GM18508 (cell line): Measurements from ENCODE around the gene ENAM.

Source experiments
- ATAC-seq: cut with Tn5 transposase; IDR thresholded peaks from one replicate; pipeline ENCODE4 v1.9.1; 2021; ENCODE audit warnings: moderate number of reproducible peaks; ENCODE audit not compliant: insufficient read depth, unreplicated experiment

ENAM gene, protein sequence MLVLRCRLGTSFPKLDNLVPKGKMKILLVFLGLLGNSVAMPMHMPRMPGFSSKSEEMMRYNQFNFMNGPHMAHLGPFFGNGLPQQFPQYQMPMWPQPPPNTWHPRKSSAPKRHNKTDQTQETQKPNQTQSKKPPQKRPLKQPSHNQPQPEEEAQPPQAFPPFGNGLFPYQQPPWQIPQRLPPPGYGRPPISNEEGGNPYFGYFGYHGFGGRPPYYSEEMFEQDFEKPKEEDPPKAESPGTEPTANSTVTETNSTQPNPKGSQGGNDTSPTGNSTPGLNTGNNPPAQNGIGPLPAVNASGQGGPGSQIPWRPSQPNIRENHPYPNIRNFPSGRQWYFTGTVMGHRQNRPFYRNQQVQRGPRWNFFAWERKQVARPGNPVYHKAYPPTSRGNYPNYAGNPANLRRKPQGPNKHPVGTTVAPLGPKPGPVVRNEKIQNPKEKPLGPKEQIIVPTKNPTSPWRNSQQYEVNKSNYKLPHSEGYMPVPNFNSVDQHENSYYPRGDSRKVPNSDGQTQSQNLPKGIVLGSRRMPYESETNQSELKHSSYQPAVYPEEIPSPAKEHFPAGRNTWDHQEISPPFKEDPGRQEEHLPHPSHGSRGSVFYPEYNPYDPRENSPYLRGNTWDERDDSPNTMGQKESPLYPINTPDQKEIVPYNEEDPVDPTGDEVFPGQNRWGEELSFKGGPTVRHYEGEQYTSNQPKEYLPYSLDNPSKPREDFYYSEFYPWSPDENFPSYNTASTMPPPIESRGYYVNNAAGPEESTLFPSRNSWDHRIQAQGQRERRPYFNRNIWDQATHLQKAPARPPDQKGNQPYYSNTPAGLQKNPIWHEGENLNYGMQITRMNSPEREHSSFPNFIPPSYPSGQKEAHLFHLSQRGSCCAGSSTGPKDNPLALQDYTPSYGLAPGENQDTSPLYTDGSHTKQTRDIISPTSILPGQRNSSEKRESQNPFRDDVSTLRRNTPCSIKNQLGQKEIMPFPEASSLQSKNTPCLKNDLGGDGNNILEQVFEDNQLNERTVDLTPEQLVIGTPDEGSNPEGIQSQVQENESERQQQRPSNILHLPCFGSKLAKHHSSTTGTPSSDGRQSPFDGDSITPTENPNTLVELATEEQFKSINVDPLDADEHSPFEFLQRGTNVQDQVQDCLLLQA

DNA sequence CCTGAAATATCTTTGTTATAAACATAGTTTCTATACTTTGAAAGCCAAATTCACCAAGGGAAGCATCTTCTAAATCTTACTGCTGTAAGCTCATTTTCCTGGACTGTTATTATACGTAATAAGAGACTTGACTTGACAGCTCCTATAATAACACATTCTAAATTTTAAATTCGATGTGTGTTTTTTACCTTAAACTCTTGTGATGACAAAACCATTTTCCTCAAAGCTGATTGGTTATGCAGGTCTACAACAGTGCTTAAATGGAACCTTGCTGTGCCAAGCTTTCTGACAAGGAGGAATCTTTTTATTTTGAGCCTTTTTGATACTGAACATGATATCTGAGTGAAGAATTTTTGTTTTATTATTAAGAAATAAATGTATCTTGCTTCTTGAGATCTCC is at the start of gene ENAM:
Gene ENAM (plus strand): TSS at position 301 of the 400 bp plus-strand sequence. CDS start 757 bp downstream, outside the sequence.
- ATAC-seq: no peak

DNA sequence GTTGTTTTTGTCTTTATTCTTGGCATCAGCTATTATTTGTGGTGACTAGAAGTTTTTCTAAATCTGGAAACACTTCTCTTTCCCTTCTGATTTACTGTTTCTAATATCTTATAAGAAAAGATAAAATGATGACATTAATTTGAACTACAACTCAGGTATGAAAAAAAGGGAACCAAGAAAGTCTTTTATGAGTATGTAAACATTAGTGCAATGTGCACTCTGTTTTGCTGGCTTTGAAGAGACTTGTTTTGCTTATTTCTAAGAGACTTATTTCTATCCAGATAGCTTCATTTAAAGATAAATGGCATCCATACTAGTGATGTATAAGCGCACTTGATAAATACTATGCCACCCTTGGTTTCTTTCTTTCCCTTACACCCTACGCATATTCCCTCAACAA is 46.6 kb upstream of the ENAM start:
- no peak for ATAC-seq

GRCh38 chr4:70583952-70584834 is 44.4 kb upstream of the ENAM start:
- ATAC-seq: no peak

DNA sequence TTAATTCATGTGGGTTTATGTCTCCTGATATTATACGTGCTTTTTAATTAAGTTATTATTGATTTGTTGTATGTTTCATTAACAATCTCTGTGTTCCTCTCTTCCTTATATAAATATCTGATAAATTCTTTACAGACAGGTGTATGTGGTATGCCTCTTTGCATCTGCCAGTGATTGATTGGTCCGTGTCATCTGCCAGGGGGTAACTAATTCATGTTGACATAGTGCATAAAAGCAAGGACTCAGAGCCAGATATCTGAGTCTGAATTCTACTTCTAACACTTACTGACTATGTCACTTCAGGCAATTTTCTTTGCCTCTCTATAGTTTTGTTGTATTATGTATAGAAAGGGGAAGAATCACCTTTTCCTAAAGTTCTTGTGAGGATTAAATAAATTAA is 41.7 kb upstream of the ENAM start:
- no peak for ATAC-seq

- peak; percentile 99 for ATAC-seq
Measured at GRCh38 chr4:70589785-70590184, 38.8 kb upstream of the ENAM start.

DNA sequence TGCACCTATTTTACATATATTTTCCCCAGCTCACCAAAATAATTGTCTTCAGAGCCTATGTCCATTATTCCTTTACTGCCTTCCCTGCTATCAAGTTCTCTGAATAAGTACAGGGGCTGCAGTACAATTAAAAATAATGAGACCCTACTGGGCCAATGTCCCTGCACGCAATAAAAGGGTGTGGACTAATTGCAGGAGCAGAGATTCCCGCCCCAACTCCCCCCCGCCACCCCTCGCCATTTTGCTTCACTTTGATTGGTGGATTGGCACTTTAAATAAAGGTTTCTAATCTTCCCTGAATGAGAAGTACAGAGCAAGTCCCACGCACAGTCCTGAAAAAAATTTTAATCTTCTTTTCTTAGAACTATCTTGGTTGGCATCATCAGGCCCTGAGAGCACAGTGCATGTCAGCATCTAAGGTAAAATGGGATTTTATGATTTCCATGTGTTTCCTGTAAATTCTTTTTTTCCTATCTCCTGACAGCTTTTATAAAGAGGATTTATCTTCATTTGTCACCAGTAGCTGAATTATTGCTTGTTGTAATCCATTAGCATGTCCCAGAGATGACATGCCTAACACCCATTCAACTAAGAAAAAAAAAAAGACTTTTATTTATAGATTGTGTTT is 36.5 kb upstream of the ENAM start, which contains the start of gene AMBN:
Gene AMBN (plus strand): TSS at position 302 of the 628 bp plus-strand sequence. CDS start 103 bp downstream, at position 405.
- ATAC-seq: no peak

- no peak for ATAC-seq
Measured at GRCh38 chr4:70594196-70594595, 34.3 kb upstream of the ENAM start.

- no peak for ATAC-seq
Measured at GRCh38 chr4:70600305-70600704, 28.2 kb upstream of the ENAM start.

DNA sequence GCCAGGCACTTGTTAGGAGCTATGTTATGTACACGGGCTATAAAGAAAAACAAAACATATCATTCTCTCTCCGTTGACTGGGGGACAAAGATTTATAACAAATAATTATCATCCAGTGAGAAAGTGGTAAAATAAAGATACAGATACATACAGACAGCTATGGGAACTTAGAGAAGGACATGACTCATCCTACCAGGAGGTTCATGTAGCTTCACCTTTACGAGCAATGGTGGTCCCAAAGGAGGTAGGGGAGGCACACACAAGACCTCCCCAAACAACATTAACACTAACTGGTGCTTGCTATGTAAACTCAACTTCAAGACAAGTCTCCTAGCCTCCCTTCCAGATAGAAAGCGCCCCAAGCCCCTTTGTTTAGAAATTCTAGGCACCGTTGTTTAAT is 27.6 kb upstream of the ENAM start:
- ATAC-seq: no peak

- ATAC-seq: peak; percentile 95
Measured at GRCh38 chr4:70601422-70602039, 27.0 kb upstream of the ENAM start.

GRCh38 chr4:70603856-70604255 is 24.7 kb upstream of the ENAM start:
- ATAC-seq: no peak

DNA sequence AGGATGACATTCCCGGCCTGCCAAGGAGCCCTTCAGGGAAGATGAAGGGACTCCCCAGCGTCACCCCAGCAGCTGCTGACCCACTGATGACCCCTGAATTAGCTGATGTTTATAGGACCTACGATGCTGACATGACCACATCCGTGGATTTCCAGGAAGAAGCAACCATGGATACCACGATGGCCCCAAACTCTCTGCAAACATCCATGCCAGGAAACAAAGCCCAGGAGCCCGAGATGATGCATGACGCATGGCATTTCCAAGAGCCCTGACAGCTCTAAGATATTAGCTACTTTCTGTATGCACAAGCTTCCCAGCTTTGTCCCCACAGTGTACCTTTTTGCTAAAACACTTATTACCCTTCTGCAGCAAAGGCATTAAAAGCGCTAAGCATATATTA is 22.1 kb upstream of the ENAM start:
- ATAC-seq: no peak

DNA sequence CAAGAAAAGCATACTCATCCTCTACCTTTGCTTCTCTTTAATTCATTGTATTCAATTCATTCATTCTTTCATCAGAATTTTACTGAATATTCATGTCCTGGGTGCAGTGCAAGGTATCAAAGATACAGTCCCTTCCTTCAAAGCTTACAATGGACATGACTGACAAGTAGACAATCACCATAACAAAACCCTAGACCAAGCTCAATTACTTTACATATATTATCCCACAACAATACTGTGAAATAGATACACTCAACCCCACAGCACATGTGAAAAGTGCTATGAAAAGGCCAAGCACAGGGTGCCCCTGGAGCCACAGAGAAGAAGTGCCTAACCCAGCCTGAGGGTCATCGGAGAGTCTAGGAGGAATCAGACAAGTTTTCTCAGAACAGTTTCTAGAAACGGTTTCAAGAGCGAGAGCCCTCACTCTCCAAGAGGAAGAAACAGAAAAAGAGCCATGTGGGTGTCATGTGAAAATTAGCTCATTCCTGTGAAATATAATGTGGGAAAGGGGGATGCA is 21.1 kb upstream of the ENAM start:
- no peak for ATAC-seq

DNA sequence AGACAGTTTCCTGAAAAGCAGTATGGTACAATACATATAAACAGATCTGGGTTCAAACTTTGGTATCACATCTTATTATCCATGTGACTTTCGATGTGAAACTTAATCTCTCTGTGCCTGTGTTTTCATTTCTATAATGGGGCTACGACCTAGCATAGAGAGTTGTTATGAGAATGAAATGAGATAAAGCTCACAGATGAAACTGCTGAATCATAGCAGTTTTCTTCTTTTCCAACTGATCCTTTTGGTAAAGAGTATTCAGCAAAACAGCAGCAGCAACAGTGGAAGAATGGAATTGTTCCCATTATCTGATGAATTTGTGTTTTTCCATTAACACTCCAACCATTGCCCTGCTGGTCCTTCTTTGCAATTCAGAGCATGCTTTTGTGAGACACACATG is 20.2 kb upstream of the ENAM start:
- no peak for ATAC-seq

- peak; percentile 70 for ATAC-seq
Measured at GRCh38 chr4:70613306-70614183, 15.0 kb upstream of the ENAM start.

DNA sequence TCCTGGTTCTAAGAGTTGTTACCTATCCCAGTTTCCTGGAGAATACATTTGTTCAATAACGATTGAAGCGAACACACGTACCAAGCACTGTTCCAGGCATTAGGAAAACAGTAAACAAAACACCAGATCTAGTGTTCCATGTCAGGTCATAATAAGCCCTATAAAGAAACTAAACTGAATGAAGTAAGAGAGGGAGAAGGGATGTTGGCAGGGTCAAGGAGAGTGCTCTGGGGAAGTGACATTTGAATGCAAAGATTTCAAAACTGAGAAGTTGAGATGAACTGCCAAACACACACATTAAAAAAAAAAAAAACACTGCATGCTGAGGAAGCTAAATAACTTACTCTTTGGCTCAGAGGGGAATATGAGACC is 14.4 kb upstream of the ENAM start:
- ATAC-seq: no peak

GRCh38 chr4:70619288-70619687 is 9.3 kb upstream of the ENAM start:
- ATAC-seq: no peak

GRCh38 chr4:70619778-70620177 is 8.8 kb upstream of the ENAM start:
- no peak for ATAC-seq
